RWPE1 (cell line): ENCODE results near the gene DNAJC3.
"Not testable (repeated sequence)": the region's sequence is repeated elsewhere in the genome, so short reads cannot be mapped to it uniquely, and the experiment has no call there.

Experiments used
- CTCF ChIA-PET: fragments of 350-600 bp; sonication (Branson Sonifier 250); formaldehyde crosslinking; extraction: SDS; loops from one replicate; lab custom pipeline; 2021; lab: Yijun Ruan, JAX
- POLR2A ChIA-PET: fragments of 400-600 bp; formaldehyde crosslinking; extraction: SDS; loops from one replicate; lab custom pipeline; 2020; ENCODE audit warnings: antibody characterized with exemption; ENCODE audit not compliant: low non-redundant PET; lab: Yijun Ruan, JAX
- DNase-seq: peaks from one replicate; pipeline ENCODE4 v3.0.0; 2012; ENCODE audit warnings: low spot score
- H3K27ac ChIP-seq: fragments of 450-650 bp; 2 replicates; pipeline ENCODE4 v1.5.1; 2017
- CTCF ChIP-seq: fragments of 450-650 bp; conservative IDR thresholded peaks from 2 replicates; pipeline ENCODE4 v1.5.1; 2017; ENCODE audit warnings: low read depth, mild to moderate bottlenecking

DNAJC3 gene

GRCh38 chr13:95660981-95661581, 15.9 kb upstream of the DNAJC3 start:
- POLR2A ChIA-PET, result no interaction called here
- TF ChIP-seq CTCF, result peak; percentile 76
- peak; percentile 45 for DNase-seq
- CTCF ChIA-PET, result interaction anchor here (0.6 to 1.3 kb wide), 9 partner anchors 14 to 581 kb away, joined by 3 to 8 read pairs (median 4); no protein-coding TSS in a partner anchor
- no peak overlapping the region for H3K27ac ChIP-seq

- DNase-seq, POLR2A ChIA-PET, H3K27ac ChIP-seq: not testable (repeated sequence)
- CTCF ChIA-PET, result interaction anchor here (1.1 kb wide), 1 partner anchor 43 kb away, joined by 3 read pairs; no protein-coding TSS in a partner anchor
Measured at GRCh38 chr13:95667235-95667634, 9.7 kb upstream of the DNAJC3 start.

- no peak for TF ChIP-seq CTCF
- H3K27ac ChIP-seq, result no peak overlapping the region
- no peak for DNase-seq
- ChIA-PET POLR2A (no interaction called here), CTCF (interaction anchor here (1.1 kb wide), 1 partner anchor 428 kb away, joined by 3 read pairs; no protein-coding TSS in a partner anchor)
Measured at GRCh38 chr13:95671597-95671996, 5.3 kb upstream of the DNAJC3 start.

- CTCF ChIA-PET, result interaction anchor here (0.6 to 1.3 kb wide), 2 partner anchors 158 to 384 kb away, joined by 3 to 4 read pairs; no protein-coding TSS in a partner anchor
- DNase-seq, result peak; percentile 48
- POLR2A ChIA-PET, result interaction anchor here (0.6 kb wide), 1 partner anchor 33 kb away, joined by 11 read pairs; no protein-coding TSS in a partner anchor
- peak overlapping the region; percentile 97 for H3K27ac ChIP-seq
- TF ChIP-seq CTCF, result no peak
Measured at GRCh38 chr13:95676105-95676761, 706 bp upstream of the DNAJC3 start.

GRCh38 chr13:95677564-95678266, 776 bp downstream of the DNAJC3 start:
- CTCF ChIA-PET, result interaction anchor here (1.3 kb wide), 1 partner anchor 156 kb away, joined by 4 read pairs; no protein-coding TSS in a partner anchor
- POLR2A ChIA-PET, result no interaction called here
- no peak for TF ChIP-seq CTCF
- peak; percentile 20 for DNase-seq
- H3K27ac ChIP-seq, result peak overlapping the region; percentile 97

GRCh38 chr13:95678967-95679366, 2.0 kb downstream of the DNAJC3 start:
- no peak for TF ChIP-seq CTCF
- DNase-seq, result no peak
- ChIA-PET POLR2A (no interaction called here), CTCF (interaction anchor here (0.6 kb wide), 1 partner anchor 155 kb away, joined by 5 read pairs; no protein-coding TSS in a partner anchor)
- no peak overlapping the region for H3K27ac ChIP-seq
